Hepatocyte (in vitro differentiated cells): ENCODE data around the gene CACNB4. TPM values are rescaled to one million over a fixed set of nuclear protein-coding genes. Genes with fewer than 3 reads are reported as not detected.

Source experiments
- DNase-seq: peaks from one replicate; pipeline ENCODE4 v3.0.0-alpha.2; 2016; ENCODE audit warnings: low spot score
- H2AFZ ChIP-seq: fragments of 200-600 bp; sonication (generic); 2 replicates; pipeline ENCODE4 v1.6.0; 2016; ENCODE audit warnings: antibody characterized with exemption, mild to moderate bottlenecking
- H3K27ac ChIP-seq: fragments of 200-600 bp; sonication (generic); 2 replicates; pipeline ENCODE4 v1.5.1; 2016; ENCODE audit warnings: mild to moderate bottlenecking
- H3K27me3 ChIP-seq: fragments of 200-600 bp; sonication (generic); 2 replicates; pipeline ENCODE4 v1.6.1; 2016
- H3K36me3 ChIP-seq: fragments of 200-600 bp; sonication (generic); replicated peaks from 2 replicates; pipeline ENCODE4 v1.5.1; 2016; ENCODE audit warnings: low read depth; ENCODE audit not compliant: insufficient read depth
- H3K4me1 ChIP-seq: fragments of 200-600 bp; sonication (generic); 2 replicates; pipeline ENCODE4 v1.5.1; 2016; ENCODE audit warnings: mild to moderate bottlenecking, moderate library complexity; ENCODE audit not compliant: insufficient read depth
- H3K4me2 ChIP-seq: fragments of 200-600 bp; sonication (generic); 2 replicates; pipeline ENCODE4 v1.6.0; 2016
- H3K4me3 ChIP-seq: fragments of 200-600 bp; sonication (generic); 2 replicates; pipeline ENCODE4 v1.5.1; 2016; ENCODE audit warnings: mild to moderate bottlenecking
- H3K79me2 ChIP-seq: fragments of 200-600 bp; sonication (generic); 2 replicates; pipeline ENCODE4 v1.6.0; 2017; ENCODE audit warnings: mild to moderate bottlenecking
- H3K9me2 ChIP-seq: fragments of 200-600 bp; sonication (generic); replicated peaks from 2 replicates; pipeline ENCODE4 v1.6.0; 2017; ENCODE audit warnings: mild to moderate bottlenecking; ENCODE audit not compliant: insufficient read depth
- H3K9me3 ChIP-seq: fragments of 200-600 bp; sonication (generic); 2 replicates; pipeline ENCODE4 v1.5.1; 2016; ENCODE audit warnings: low read depth, mild to moderate bottlenecking
- H4K20me1 ChIP-seq: fragments of 200-600 bp; sonication (generic); 2 replicates; pipeline ENCODE4 v1.6.0; 2016; ENCODE audit warnings: mild to moderate bottlenecking; ENCODE audit not compliant: insufficient read depth, poor library complexity, severe bottlenecking
- EZH2 ChIP-seq: fragments of 200-600 bp; sonication (generic); IDR thresholded peaks from 2 replicates; pipeline ENCODE4 v1.6.1; 2016; ENCODE audit warnings: antibody characterized with exemption, mild to moderate bottlenecking, borderline replicate concordance
- EZH2phosphoT487 ChIP-seq: fragments of 200-600 bp; sonication (generic); IDR thresholded peaks from one replicate; pipeline ENCODE4 v1.6.1; 2018; ENCODE audit warnings: antibody characterized with exemption, mild to moderate bottlenecking, low read depth, moderate library complexity; ENCODE audit not compliant: unreplicated experiment, severe bottlenecking
- WGBS: methylation state at CpG from one replicate; pipeline ENCODE4 v1.1.6; 2016; ENCODE audit warnings: low lambda C conversion rate; ENCODE audit errors: missing lambda C conversion rate; 5-methylcytosine and 5-hydroxymethylcytosine counted together
- polyA plus RNA-seq: library from polyadenylated mRNA; unstranded; fragments of >200 nt; fragmentation: Nextera tagmentation; extraction: Ambion mirVana; gene quantifications from 2 replicates; pipeline ENCODE4 v1.2.1, GENCODE V29; 2016
- total RNA-seq: library from RNA; depleted of rRNA; stranded (reverse); fragments of >200 nt; gene quantifications from 2 replicates; pipeline ENCODE4 v1.2.3, GENCODE V29; 2014
- TF ChIP-seq, protein P1 (sequence below): fragments of 200-600 bp; sonication (generic); IDR thresholded peaks from 2 replicates; pipeline ENCODE4 v1.5.1; 2016; ENCODE audit warnings: antibody characterized with exemption, mild to moderate bottlenecking; ENCODE audit not compliant: poor library complexity

The CACNB4 gene
- total and polyA plus RNA-seq, 2 experiments from 2014 or later, result 0.85 to 4.0 TPM

GRCh38 chr2:151791545-151791944 is 307.3 kb downstream of the CACNB4 start:
- Histone ChIP-seq H3K9me3 (peaks cover 3% of the 10 kb centered on the region), H3K4me2 (no peak overlapping the region), H3K4me3 (no peak overlapping the region), H3K27me3 (no peaks in the 10 kb centered on the region), H3K4me1 (no peaks in the 10 kb centered on the region), H3K27ac (no peak overlapping the region), H3K9me2 (no peaks in the 10 kb centered on the region), H4K20me1 (no peaks in the 10 kb centered on the region), H3K79me2 (no peaks in the 10 kb centered on the region), H3K36me3 (no peaks in the 10 kb centered on the region), H2AFZ (no peak overlapping the region)
- 100% methylated on average over 3 of the region's 3 CpGs for WGBS
- no peak for TF ChIP-seq EZH2phosphoT487
- TF ChIP-seq, protein P1, sequence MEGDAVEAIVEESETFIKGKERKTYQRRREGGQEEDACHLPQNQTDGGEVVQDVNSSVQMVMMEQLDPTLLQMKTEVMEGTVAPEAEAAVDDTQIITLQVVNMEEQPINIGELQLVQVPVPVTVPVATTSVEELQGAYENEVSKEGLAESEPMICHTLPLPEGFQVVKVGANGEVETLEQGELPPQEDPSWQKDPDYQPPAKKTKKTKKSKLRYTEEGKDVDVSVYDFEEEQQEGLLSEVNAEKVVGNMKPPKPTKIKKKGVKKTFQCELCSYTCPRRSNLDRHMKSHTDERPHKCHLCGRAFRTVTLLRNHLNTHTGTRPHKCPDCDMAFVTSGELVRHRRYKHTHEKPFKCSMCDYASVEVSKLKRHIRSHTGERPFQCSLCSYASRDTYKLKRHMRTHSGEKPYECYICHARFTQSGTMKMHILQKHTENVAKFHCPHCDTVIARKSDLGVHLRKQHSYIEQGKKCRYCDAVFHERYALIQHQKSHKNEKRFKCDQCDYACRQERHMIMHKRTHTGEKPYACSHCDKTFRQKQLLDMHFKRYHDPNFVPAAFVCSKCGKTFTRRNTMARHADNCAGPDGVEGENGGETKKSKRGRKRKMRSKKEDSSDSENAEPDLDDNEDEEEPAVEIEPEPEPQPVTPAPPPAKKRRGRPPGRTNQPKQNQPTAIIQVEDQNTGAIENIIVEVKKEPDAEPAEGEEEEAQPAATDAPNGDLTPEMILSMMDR, result no peak
- no peak for TF ChIP-seq EZH2
- no peak for DNase-seq

- Histone ChIP-seq H3K9me3 (peaks cover 3% of the 10 kb centered on the region), H3K4me2 (no peak overlapping the region), H3K4me1 (no peaks in the 10 kb centered on the region), H3K4me3 (no peak overlapping the region), H3K9me2 (no peaks in the 10 kb centered on the region), H3K27ac (no peak overlapping the region), H4K20me1 (no peaks in the 10 kb centered on the region), H3K79me2 (no peaks in the 10 kb centered on the region), H2AFZ (no peak overlapping the region), H3K36me3 (no peaks in the 10 kb centered on the region), H3K27me3 (no peaks in the 10 kb centered on the region)
- no peak for DNase-seq
- 100% methylated on average over 1 of the region's 1 CpG for WGBS
- TF ChIP-seq EZH2 (no peak), EZH2phosphoT487 (no peak)
- TF ChIP-seq, protein P1, result no peak
Measured at GRCh38 chr2:151790689-151791088, 308.2 kb downstream of the CACNB4 start.

DNA sequence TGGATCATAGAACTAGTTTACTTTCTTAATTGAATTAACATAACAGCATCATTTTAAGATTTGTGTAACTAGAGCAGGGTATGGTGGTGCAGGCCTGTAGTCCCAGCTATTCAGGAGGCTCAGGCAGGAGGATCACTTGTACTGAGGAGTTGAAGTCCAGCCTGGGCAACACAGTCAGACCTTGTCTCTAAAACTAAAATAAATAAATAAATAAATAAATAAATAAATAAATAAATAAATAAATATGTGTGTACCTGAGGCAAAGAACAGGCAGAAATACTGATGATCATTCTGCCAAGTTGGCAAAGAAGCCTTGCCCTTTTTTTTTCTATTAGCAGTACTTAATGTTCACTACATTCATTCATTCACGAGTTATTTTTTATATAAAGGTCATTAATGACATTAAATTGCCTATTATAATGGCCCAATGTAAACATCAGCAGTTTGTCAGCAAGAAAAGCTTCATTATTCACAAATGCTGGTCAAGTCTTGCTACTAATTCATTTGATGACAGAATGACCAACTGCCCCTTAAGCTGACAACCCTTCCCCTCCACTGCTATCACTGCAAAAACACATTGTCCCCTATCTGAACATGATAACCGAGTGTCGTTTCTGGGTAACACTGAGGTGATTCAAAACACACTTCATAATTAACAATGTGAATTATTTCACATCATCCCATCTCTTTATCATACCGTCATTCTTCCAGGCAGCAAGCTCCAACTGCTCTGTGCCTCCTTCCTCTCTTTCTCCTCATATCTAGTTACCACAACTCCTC is 309.6 kb downstream of the CACNB4 start:
- no peak for DNase-seq
- 90% methylated on average over 4 of the region's 4 CpGs for WGBS

More for the DNA sequence above, 309.6 kb downstream of the CACNB4 start:
- no peaks in the 10 kb centered on the region for H3K9me2 ChIP-seq
- no peaks in the 10 kb centered on the region for H3K4me1 ChIP-seq
- peaks cover 3% of the 10 kb centered on the region for H3K9me3 ChIP-seq
- no peak overlapping the region for H3K27ac ChIP-seq
- H3K27me3 ChIP-seq, result no peaks in the 10 kb centered on the region
- no peak overlapping the region for H3K4me3 ChIP-seq
- no peak overlapping the region for H3K4me2 ChIP-seq
- H3K36me3 ChIP-seq, result no peaks in the 10 kb centered on the region
- no peaks in the 10 kb centered on the region for H3K79me2 ChIP-seq
- H4K20me1 ChIP-seq, result no peaks in the 10 kb centered on the region
- H2AFZ ChIP-seq, result no peak overlapping the region
- TF ChIP-seq, protein P1, result no peak
- TF ChIP-seq EZH2 (no peak), EZH2phosphoT487 (no peak)
